Activated gamma-delta T cell treated with Interleukin-2 at 50 U/mL for 16 hours (primary cell): ENCODE measurements around the gene C3orf20.
A peak's percentile ranks its signal among the peaks of the same experiment; 100 is the strongest.

Experiments
- DNase-seq: peaks from one replicate; pipeline ENCODE4 v3.0.0-alpha.2; 2020

The C3orf20 gene

DNA sequence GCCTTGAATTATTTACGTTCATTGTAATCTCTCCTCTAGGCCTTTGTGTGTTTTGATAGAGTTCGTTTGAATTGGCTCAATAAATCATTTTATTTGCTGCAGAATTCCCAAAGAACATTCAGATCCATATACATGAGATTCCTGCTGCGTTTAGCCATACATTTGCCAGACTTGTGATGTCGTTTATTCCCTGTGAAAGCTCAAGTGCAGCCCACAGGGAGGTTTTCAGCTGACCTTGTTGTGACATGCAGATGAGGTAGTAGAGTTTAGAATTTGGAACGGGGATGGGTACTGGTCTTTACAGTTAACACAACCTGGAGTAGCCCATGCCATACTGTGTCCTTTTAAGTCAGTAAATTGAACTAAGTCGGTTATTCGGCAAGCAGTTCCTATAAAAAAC lies at the start of gene C3orf20:
TSS of gene C3orf20 (plus strand) at position 301 of the 400 bp plus-strand sequence. CDS start 7,573 bp downstream, outside the sequence.
- no peak for DNase-seq

DNA sequence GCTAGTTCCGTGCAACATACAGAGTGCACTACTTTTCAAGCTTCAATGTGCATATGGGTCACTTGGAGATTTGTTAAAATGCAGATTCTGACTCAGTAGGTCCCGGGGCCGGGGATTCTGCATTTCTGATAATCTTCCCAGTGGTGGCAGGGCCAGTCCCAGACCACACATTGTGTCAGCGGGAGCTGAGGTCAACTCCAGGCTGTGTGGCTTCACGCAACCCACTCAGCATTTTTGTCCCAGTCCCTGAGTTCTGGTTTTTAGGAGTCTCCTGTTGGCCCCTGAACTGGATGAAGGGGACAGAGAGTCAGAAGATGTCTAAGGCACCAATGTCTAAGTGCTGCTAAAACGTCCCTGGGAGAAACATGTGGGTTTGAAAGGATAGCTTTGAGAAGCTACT lies 49.5 kb upstream of the C3orf20 start:
- DNase-seq = no peak

DNA sequence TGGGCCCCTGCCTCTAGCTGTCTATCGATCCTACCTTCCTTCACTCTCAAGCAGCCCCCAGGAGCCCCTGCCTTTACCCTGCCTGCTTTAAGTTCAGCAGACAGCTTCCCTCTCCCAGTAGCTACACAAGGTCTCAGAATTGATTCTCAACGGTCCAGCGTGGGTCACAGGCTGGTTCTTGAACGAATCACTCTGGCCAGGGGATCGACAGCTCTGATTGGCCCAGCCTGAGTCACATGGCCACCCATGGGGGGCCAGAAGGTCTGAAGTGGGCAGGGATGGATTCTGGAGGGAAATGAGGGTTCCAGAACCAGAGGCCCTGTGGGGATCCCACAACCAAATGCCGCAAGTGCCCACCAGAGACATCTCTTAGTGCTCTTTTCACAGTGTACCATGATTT lies 47.1 kb upstream of the C3orf20 start:
- no peak for DNase-seq

DNA sequence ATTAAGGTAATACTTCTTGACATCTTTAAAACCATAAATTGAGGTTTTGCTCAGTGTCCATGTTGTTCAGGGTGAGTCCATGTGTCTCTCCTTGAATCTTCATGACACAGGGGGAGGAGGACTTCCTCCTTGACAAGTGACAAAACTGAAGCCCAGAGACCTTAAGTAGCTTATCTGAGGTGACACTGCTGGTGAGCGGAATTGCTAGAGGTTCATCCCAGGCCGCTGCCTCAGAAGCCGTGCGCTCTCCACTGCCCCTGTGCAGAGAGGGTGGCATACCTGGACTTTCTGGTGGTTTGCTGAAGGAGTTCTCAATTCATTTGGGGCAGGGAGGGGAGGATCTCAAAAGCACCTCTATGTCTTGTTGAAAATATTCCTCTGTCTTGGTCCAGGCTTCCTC lies 46.5 kb upstream of the C3orf20 start:
- DNase-seq = no peak

DNA sequence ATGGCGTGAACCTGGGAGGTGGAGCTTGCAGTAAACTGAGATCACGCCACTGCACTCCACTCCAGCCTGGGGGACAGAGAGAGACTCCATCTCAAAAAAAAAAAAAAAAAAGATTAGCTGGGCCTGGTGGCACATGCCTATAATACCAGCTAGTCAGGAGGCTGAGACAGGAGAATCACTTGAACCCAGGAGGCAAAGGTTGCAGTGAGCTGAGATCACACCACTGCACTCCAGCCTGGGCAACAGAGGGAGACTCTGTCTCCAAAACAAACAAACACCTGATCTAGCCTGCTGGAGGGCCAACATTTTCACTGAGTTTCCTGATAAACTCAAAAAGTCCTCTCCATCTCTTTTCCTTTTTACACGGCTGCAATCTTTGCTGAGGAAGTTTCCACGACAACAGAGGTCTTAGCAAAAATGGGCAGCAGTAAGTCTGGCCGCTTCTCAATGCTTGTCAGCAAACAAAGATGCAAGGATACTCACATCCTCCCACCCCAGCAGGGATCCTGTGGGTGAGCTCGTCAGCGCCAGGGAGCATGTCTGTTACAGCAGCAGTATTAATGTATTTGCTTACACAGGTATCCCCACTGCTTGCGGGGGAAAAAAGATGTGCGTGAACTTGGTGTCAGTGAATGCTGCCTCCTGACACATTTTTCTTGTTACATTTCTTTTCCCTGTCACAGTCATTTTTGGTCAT lies 44.4 kb upstream of the C3orf20 start:
- no peak for DNase-seq

DNA sequence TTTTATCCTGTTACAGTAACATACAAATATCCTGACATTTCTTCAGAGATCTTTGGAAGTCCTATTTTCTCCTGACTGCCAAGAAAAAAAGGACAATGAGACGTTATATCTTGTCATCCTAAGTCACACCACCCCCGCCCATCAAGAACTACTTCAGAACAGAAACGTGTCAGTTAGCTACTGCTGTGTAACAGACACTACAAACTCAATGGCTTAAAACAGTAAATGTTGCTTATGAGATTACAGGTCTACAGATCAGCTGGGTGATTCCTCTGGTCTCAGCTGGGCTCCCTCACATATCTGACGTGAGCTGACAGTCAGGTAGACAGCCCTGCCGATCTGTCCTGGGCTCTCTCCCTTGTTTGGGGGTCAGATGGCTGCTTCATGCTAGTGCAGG lies 43.8 kb upstream of the C3orf20 start:
- no peak for DNase-seq

DNA sequence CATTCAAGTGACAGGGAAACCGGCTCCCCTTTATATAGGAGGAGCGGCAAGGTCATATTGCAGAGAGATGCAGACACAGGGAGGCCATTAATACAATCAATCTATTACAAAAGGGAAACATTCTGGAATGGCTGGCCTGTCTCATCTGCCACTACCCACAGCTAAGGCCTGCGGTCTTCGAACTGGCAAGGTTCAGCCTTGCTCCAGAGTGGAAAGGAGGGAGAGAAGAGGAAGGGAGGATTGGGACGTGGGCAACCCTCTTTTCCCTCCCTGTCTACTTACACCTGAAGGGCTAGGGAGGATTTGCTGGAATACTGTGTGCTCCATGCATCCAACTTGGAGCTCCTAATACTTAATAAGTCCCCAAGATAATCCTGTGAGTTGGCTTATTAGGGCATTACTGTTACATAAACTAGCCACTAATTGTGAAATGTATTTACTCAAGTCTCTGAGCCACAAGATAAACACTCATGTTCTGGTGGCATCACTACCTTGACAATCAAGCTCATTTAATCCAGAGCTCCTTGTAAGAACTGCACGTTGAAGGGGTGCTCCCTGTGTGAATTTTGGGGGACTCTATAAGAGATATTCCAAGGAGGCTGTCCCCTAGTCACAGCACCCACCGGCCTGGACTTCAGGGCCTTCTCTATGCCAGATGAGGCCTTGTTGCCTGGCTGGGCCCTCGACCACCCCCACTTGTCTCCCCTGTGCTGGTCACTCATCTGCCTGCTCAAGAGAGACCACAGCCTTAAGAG lies 43.1 kb upstream of the C3orf20 start:
- DNase-seq = no peak

DNA sequence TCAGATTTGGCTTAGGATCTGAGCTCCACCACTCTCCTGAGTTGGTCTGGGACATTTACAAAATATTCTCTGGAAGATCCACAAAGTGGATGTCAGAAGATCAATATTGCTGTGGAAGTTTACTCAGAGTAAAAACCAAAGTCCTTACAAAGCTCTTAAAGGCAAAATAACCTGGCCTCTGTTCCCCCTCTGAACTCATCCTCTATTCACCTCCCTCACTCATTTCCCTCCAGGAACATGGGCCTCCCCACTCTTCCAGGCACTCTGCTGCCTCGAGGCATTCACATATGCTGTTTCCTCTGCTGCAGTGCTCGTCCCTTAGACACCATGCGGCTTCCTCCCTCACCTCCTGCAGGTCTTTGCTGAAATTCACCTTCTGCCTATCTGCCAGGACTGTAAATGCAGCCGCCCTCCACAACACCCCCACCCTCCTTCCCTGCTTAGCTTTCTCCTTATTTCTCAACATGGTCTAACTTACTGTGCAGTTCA lies 42.5 kb upstream of the C3orf20 start:
- no peak for DNase-seq

DNA sequence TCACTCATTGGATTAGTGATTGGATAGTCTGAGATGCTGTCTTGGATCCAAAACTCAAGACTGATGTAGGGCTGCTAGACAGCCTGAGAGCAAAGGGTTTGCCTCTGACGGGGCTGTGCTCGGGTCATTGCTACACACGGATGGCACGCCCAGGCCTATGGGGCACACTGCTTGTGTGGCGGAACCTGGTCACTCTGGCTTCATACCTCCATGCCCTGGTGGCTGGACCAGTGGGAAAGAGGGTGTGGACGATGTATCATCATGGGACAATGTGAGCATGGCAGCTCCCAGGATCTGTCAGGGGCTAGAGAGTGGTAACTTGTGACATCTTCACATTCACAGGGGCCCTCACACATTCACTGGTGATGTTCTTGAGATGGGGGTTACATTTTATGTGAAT lies 41.5 kb upstream of the C3orf20 start:
- DNase-seq = no peak

DNA sequence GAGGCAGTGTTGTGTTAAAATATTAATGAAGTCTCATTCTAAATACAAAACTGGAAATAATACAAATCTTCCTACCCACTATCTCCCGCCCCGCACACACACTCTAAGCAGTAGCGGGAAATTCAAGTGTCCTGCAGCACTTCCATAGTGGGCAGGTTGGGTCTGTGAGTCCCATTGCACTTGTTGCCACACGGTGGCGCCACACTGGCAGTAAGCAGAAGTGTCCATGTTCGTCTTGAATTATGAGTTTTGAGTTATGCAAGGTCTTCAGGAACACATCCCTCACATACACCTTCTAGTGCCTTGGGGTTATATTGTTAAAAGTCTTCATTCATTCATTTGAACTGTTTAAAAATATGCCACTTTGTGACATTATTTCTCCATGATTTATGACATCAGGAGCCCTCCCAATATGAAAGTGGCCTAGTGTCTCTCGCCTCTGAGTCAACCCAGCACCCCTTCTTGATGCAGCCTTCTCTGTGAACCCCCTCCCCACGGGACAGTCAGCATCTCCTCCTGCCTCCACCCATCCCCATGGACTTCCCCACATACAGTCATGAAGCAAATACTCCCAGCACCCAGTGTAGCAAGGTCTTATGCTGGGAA lies 41.0 kb upstream of the C3orf20 start:
- peak; percentile 48 for DNase-seq

DNA sequence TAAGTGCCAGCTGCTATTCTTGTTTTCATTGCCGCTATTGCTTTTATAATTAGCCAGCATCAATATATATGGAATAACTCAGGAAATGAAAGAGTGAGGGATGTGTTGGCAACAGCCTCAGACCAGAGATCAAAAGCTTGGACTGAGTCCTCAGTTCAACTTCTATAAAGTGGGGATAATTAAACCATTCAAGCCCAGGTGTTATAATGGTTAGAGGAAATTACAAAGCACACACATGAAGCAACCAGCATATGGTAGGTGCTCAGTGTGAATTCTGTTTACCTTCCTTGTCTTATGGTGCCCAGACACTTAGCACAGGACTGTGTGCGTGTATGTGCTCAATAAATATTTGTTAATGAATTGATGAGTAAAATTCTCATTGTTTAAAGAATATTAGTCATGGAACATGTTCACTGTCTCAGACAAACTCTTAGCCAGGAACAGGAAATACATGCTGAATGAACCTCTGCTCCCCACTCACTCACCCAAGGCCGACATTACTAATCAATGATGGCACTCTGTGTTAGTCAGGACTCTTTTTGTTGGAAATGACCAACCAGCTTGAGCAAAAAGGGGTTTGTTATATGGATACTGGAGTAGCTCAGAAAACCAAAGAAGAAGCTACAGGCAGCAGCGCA lies 40.1 kb upstream of the C3orf20 start:
- no peak for DNase-seq

DNA sequence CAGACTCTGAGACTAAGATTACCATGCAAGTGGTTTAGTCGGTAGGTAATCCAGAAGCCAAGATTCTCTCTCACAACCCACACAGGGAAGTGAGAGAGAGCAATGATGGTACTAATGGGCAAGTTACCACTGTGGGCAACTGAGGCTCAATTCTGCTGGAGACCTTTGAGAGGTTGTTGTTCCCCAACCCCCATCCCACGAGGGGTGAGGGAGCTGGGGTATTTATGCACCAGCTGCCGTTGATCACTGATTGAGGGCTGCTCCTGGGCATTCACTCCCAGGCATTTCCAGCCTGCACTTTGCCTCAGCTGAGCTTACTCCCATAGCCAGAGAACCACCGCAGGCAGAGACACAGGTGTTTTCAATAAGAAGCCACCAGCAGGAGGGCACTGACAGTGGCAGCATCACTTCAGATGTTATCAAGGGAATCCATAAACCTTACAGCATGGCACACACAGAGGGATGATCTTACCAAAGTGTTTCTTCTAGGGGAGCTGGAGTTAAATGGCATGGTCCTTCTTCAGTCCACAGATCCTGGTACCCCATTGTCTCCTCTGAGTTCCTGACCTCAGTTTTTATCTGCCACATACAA lies 38.3 kb upstream of the C3orf20 start:
- no peak for DNase-seq

DNA sequence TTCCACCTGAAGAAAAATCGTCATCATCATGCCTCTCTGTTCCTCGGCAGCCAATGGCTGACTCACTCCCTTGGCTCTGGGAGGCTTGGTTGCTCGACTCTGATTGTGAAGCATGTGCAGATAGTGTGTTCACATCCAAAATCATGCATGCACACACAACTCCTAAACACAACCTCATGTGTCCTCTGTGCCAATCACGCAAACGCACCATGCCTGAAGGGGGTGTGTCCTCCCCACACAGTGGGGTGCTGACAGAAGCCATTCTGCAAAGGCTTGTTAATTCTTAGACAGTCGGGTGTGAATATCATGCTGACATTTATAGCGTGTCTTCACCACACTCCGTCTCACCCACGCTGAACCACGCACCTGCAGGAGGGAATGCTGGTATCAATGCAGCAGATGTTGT lies 34.8 kb upstream of the C3orf20 start:
- DNase-seq = no peak

DNA sequence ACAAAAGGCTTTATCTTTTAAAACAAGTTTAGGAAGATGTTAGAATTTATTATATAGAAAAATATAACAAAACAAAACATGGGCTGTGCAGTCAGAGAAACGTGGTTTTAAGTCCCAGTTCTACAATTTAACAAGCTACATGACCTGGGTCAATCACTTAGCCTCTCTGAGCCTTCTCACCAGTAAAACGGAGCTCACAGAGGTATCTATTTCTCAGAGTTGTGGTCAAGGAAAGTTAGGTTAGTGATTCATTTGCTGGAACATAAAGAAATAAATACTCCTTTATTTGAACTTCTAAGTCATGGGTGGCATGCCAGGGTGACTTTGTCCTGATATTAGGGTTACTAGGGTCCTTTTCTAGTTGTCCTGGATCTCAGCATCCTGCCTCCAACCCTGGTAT lies 34.2 kb upstream of the C3orf20 start:
- no peak for DNase-seq

DNA sequence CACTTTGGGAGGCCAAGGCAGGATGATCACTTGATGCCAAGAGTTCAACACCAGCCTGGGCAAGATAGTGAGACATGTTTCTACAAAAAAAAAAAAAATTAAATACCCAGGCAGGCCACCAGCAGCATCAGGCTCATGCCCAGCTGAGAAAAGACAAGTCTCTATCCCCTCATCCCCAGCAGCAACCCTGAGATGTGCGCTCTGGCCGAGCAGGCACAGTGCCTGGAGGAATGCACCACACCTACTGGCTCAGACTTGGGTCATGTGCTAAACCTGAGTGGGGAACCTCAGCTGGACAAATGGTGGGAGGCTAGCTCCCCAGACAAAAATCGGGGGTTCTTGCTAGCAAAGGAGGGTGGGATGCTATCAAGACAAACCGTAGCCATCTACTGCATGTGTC lies 33.6 kb upstream of the C3orf20 start:
- no peak for DNase-seq

DNA sequence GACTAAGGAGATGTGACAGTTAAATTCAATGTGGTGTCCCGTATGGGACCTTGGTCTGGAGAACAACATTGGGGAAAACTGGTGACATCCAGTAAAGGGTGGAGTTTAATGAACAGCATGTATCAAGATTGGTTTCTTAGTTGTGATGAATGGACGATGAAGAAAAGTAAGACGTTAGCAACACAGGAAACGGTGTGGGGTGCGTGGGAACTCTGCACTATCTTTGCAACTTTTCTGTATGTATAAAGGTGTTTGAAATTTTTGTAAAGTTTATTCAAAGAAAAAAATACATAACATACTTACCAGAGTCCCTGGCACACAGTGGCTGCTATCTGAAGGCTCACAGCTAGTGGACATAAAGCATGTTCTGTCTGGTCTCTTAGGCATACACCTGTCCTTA lies 29.5 kb upstream of the C3orf20 start:
- DNase-seq = no peak

DNA sequence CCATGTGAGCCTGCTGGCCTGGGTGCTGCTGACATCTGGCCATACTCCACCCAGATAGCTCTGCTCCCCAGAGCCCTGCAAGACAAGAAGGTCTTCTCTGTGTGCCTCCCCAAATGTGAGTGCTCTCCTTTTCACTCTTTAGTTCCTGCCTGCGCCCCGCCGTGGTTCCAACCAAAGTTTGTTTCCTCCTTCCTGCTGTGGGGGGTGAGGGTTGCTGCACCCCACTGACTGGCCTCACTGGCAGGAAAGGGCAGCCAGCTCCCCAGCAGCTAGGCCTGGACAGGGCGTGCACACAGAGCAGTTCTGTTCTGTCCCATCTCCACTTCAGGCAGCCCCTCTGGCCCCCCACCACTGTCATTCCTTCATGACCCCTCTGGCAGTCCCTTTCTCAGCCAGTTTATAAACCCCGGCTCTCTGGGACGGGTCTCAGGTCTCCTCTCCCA lies 28.8 kb upstream of the C3orf20 start:
- no peak for DNase-seq

DNA sequence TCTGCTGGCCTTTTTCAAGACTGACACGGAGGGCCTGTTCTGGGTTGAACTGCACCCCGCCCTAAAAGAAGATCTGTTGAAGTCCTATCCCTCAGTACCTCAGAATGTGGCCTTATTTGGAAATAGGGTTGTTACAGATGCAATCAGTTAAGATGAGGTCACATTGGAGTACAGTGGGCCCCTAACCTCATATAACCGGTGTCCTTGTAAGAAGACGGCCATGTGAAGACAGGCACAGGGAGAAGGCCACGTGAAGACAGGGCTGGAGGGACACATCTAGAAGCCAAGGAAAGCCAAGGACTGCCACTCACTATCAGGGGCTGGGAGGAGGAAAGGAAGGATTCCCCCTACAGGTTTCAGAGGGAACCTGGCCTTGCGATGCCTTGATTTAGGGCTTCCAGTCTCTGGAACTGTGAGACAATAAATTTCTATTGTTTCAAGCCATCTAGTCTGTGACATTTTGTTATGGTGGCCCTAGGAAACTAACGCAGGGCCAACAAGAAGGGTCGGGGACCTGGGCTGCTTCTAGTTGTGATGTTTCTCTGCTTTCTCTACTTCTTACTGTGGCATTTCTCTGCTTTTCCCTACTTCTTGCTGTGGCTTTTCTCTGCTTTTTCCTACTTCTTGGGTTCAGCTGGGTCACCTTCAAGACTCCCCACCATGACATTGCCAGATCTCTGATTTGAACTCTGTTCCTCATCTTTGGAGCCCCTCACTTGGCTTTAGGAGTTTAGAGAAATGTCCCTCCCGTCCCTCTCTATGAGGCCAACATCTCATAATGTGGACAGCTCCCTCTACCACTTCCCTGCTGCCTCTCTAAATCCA lies 28.1 kb upstream of the C3orf20 start:
- DNase-seq = no peak

DNA sequence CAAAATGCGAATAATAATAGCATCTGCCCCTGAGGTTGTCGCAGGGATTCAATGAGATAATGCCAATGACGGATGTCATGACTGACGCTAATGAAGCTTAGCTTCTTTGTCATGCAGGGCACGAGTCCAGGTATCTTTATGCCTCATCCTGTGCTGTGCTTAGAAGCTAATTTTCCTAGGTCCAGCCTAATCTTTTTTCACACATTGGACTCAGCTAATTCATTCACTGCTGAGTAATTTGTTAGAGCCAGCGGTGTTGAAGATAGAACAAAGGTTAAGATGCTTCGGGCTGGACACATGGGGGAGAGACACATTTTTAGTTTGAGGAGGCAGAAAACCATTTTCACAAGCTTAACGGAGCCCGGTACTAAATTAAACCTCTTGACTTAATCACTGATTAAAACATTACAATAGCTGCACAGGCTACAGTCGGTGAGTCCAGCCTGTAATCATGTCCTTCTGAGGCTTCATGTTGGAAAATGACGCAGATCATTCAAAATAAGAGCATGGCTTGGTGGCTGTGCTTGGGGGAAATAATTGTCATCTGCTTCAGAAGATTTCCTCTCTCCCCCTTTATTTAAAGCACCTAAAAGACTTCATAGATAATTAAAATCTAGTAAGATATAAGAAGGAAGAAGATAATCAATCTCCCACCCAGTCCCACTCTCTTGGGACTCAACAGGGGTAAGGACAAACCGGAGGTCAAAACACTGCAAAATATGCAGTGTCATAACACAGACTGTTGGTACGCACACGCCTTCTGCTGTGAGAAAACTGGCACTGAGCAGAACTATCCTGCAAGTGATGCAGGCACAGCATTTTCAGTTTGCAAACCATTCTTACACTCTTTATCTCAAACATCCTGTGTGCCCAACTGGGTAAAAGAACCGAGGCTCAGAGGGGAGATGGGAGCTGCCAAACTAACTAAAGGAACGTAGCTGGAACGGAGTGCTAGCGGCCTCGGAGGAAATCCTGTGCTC lies 26.7 kb upstream of the C3orf20 start:
- no peak for DNase-seq

DNA sequence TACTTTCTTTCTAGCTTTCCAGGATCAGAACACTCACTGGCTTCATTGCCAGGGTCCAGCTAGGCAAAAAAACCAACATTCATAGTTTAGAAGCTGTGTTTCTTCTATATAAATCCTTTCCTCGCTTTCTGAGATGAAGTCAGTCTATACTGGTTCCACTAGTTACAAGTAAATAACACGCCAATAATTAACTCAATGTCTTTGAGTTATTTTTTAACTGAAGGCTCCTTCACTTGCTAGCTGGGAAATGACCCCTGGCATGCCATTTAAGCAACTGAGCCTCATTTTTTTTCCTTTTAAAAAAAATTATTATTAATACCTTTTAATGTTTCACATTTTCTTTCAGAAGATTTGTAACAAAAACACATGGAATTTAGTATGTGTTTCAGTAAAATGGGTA lies 25.5 kb upstream of the C3orf20 start:
- DNase-seq = no peak

DNA sequence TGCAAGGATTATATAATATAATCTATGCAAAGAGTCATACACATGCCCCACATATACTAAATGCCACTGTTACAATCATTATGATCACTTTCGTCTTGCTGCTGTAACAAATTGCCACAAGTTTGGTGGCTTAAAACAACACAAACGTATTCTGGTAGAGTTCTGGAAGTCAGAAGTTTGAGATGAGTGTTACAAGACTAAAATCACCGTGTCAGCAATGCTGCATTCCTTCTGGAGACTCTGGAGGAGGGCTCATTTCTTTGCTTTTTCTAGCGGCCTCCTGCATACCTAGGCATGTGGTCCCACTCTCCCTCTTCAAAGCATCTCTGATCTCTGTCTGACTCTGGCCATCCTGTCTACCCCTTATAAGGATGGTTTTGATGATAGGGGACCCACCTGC lies 24.7 kb upstream of the C3orf20 start:
- DNase-seq = no peak
